GM18870 (cell line): Measurements from ENCODE around the gene CRHR1.
"Not testable (repeated sequence)": the region's sequence is repeated elsewhere in the genome, so short reads cannot be mapped to it uniquely, and the experiment has no call there.

Experiments
- ATAC-seq: cut with Tn5 transposase; IDR thresholded peaks from one replicate; pipeline ENCODE4 v1.9.1; 2021; ENCODE audit warnings: moderate library complexity; ENCODE audit not compliant: unreplicated experiment

The CRHR1 gene

DNA sequence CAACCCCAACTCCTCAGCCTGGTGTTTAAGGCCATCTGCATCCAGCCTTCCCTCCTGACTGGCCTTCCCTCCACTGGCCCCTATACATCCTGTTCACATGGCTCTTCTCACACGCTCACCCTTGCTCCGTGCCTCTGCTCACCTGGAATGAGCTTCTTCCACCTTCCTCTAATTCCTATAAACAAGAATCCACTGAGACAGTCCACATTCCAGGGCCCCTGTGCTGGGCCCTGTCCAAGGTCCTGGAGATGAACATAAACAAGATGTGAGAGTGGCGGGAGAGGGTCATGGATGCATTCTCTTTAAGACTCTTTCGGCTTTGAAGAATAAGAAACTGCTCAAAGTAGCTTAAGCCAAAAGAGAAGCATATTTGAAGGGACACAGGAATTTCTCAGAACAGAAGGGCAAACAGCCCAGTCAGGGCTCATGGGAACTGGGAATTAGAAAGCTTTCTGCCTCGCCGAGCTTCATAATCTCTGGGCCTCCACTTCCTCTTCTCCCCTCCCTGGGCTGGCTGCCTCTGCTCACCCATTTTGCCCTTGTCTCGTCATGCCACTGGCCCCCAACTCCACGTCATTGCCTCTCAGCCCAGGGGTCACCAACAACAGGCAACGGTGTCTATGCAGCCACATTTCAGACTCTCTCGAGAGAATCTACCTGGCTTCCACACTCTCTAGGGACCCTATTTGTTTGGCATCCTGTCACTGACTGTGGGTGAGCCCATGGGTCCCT, 74.0 kb downstream of the CRHR1 start:
- ATAC-seq, result no peak

DNA sequence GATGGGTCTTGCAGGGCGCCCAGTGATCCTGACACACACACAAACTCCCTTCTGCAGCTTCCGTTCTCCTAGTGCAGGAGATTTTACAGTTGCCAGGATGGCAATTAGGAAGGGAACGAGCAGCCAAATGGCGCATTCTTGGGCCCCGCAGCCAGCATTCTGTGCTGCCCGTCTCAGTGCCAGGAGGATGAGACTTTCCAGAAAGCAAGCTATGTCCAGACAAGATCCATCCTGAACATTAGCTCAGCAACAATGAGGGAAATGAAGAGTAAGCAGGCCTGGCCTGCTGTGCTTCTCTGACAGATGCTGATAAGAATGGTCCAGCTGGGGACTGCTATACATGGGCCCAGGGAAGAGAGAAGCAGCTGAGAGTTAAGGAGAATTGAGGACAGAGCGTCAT, 77.0 kb downstream of the CRHR1 start:
- ATAC-seq, result no peak

- not testable (repeated sequence) for ATAC-seq
Observed at GRCh38 chr17:45862127-45862526, 78.0 kb downstream of the CRHR1 start.

- no peak for ATAC-seq
Observed at GRCh38 chr17:45863857-45864654, 79.9 kb downstream of the CRHR1 start.

GRCh38 chr17:45867171-45867570, 83.1 kb downstream of the CRHR1 start:
- no peak for ATAC-seq

DNA sequence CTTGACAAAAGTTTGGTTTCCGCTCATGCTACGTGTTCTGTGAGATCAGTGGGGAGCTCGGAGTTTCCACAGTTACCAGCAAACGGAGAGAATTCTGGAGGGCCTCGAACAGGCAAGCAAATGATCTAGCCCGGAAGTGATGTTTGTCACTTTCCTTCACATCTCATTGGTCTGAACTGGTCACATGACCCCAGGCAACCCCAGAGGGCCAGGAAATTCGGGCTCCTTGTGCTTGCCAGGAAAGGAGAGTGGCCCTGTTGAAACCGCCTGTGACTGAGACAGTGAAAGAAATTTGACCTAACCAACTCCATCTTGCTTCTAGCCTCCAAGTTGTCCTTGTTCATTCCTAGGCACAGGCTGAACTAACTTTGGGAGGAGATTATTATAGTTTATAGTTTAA, 83.6 kb downstream of the CRHR1 start:
- ATAC-seq, result no peak

- no peak for ATAC-seq
Observed at GRCh38 chr17:45868276-45868675, 84.2 kb downstream of the CRHR1 start.

GRCh38 chr17:45869676-45870341, 85.7 kb downstream of the CRHR1 start:
- ATAC-seq, result no peak

- ATAC-seq, result no peak
Observed at GRCh38 chr17:45870342-45870974, 86.3 kb downstream of the CRHR1 start.

- ATAC-seq, result no peak
Observed at GRCh38 chr17:45871718-45872117, 87.6 kb downstream of the CRHR1 start.

GRCh38 chr17:45873728-45874127, 89.6 kb downstream of the CRHR1 start:
- no peak for ATAC-seq

DNA sequence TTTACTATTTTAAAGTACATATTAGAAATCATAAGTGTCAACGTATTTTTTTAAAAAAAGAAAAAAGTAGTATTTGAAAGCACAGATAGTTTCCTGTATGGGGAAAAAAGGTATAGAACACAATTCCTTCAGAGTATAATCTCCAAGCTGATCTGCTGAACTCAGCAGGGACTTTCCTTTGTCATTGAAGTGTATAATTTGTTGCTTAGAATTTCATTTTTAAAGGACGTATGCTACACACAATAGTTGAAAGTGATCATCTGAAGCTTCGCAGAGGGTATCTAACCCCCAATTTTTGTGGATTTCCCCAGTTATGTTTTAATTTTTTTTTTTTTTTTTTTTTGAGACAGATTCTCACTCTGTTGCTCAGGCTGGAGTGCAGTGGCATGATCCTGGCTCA, 90.0 kb downstream of the CRHR1 start:
- no peak for ATAC-seq

- no peak for ATAC-seq
Observed at GRCh38 chr17:45876539-45876938, 92.4 kb downstream of the CRHR1 start.

DNA sequence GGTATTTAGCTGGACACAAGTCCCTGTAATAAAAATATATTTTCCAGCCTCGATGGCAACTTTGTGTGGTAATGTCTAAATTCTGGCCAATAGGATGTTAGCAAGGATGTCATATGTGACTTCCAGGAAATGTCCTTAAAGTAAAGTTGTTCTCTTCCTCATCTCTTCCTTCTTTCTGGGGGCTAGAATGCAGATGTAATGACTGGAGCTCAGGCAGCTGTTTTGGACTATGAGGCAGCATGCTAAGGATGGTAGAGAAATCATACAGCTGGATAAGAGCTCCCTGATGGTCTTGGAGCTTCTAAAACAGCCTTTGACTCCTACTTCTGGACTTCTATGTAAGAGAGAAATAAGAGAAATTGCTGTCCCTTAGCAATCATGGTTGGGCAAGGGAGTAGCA, 93.3 kb downstream of the CRHR1 start:
- ATAC-seq, result no peak

DNA sequence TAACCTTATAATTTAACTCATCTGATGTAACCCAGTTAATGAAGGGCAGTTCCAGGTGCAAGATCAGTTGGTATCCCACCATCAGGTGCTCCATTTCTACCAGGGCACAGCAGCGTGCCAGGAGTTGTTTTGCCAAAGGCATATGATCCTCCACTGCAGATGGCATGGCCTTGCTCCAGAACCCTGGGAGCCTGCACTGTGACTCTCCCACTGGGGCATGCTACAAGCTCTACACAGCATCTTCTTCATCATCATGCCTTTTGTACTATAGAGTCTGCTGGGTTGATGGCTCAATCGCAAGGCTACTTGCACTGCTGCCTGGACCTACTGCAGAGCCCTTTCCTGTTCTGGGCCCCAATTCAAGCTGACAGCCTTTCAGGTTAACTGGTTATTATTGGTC, 98.9 kb downstream of the CRHR1 start:
- ATAC-seq, result no peak
